GM12891 (cell line): ENCODE results near the gene FAM161B.

Experiments used
- PAX5 ChIP-seq: IDR thresholded peaks from 2 replicates; pipeline ENCODE4 v1.6.1; 2011; ENCODE audit warnings: low read length, moderate library complexity, mild to moderate bottlenecking; ENCODE audit not compliant: insufficient read depth, severe bottlenecking
- POLR2A ChIP-seq: IDR thresholded peaks from 2 replicates; pipeline ENCODE4 v1.6.1; 2011; ENCODE audit warnings: low read depth, low read length, control low read depth
- POLR2AphosphoS5 ChIP-seq: IDR thresholded peaks from 2 replicates; pipeline ENCODE4 v1.6.1; 2011; ENCODE audit warnings: low read depth, low read length, control low read depth
- POU2F2 ChIP-seq: IDR thresholded peaks from 2 replicates; pipeline ENCODE4 v1.6.1; 2011; ENCODE audit warnings: low read depth, mild to moderate bottlenecking, control low read depth, low read length, moderate library complexity
- SPI1 ChIP-seq: IDR thresholded peaks from 2 replicates; pipeline ENCODE4 v1.6.1; 2011; ENCODE audit warnings: low read depth, low read length, control low read depth
- TAF1 ChIP-seq: IDR thresholded peaks from 2 replicates; pipeline ENCODE4 v1.6.1; 2011; ENCODE audit warnings: low read depth, low read length, control low read depth

- no peak for TF ChIP-seq POLR2AphosphoS5
- TF ChIP-seq POLR2A: no peak
- TF ChIP-seq SPI1: no peak
- no peak for TF ChIP-seq PAX5
- TF ChIP-seq POU2F2: no peak
- TF ChIP-seq TAF1: no peak
These were observed 19.0 kb upstream of the FAM161B start for GRCh38 chr14:73968885-73969284.
